Astrocyte (in vitro differentiated cells and primary cell): ENCODE results near the gene SHISA8.

ENCODE experiments used
- EZH2 ChIP-seq: IDR thresholded peaks from 2 replicates; pipeline ENCODE4 v1.6.1; 2012; ENCODE audit warnings: mild to moderate bottlenecking, low read length, inconsistent platforms; ENCODE audit not compliant: insufficient read depth
- TF ChIP-seq, protein P1 (sequence below): IDR thresholded peaks from 2 replicates; pipeline ENCODE4 v1.5.1; 2011; ENCODE audit warnings: low read depth, mild to moderate bottlenecking, inconsistent platforms, low read length, moderate library complexity; ENCODE audit not compliant: insufficient read depth

DNA sequence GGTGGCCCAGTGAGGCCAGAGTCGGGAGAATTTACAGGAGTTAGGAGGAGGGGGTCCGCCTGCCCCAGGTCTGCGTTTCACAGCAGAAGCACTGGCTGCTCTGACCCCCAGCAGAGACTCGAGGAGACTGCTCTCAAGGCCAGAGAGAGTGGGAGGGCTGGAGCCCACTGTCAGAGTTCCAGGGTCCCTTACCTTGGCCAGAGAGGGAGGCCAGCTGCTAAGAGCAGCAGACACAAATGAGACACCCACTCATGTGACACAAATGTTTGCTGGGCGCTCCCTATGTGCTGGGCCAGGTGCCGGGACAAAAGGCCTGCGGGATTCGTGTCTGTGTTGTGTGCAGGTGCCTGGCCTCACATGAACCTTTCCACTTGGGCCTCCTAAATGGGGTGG, 14.5 kb upstream of the SHISA8 start:
- TF ChIP-seq, protein P1, sequence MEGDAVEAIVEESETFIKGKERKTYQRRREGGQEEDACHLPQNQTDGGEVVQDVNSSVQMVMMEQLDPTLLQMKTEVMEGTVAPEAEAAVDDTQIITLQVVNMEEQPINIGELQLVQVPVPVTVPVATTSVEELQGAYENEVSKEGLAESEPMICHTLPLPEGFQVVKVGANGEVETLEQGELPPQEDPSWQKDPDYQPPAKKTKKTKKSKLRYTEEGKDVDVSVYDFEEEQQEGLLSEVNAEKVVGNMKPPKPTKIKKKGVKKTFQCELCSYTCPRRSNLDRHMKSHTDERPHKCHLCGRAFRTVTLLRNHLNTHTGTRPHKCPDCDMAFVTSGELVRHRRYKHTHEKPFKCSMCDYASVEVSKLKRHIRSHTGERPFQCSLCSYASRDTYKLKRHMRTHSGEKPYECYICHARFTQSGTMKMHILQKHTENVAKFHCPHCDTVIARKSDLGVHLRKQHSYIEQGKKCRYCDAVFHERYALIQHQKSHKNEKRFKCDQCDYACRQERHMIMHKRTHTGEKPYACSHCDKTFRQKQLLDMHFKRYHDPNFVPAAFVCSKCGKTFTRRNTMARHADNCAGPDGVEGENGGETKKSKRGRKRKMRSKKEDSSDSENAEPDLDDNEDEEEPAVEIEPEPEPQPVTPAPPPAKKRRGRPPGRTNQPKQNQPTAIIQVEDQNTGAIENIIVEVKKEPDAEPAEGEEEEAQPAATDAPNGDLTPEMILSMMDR = no peak
- TF ChIP-seq EZH2 = no peak
